Stimulated activated naive B cell treated with anti-CD40 and anti-IgM and Interleukin-4, amounts not matched to agents 10 μg/mL and 1 μg/mL and 100 μg/mL, for 72 hours (primary cell): ENCODE measurements around the gene NFKBIL1.

Experiments
- ATAC-seq, 2 donors: fragments of 150-1000 bp; cut with Tn5 transposase; replicated peaks; 2 replicates each; pipeline ENCODE4 v1.10.0; 2021; ENCODE audit warnings: moderate library complexity in 1 of 2
- DNase-seq: peaks from one replicate; pipeline ENCODE4 v3.0.0; 2021
- H3K27ac Mint-ChIP-seq: one replicate; pipeline ENCODE4 v1.8.0; 2022; ENCODE audit warnings: mild to moderate bottlenecking, mixed read lengths
- H3K27me3 Mint-ChIP-seq, 2 donors: one replicate each; pipeline ENCODE4 v1.8.0; 2022; ENCODE audit warnings: mixed read lengths in 2 of 2
- H3K36me3 Mint-ChIP-seq, 2 donors: one replicate each; pipeline ENCODE4 v1.8.0; 2022; ENCODE audit warnings: mixed read lengths in 2 of 2, mild to moderate bottlenecking in 1 of 2
- H3K4me1 Mint-ChIP-seq, 2 donors: one replicate each; pipeline ENCODE4 v1.8.0; 2022; ENCODE audit warnings: mixed read lengths in 2 of 2, mild to moderate bottlenecking in 1 of 2
- H3K4me3 Mint-ChIP-seq, 2 donors: one replicate each; pipeline ENCODE4 v1.8.0; 2022; ENCODE audit warnings: mild to moderate bottlenecking in 2 of 2, mixed read lengths in 2 of 2, moderate library complexity in 1 of 2
- H3K9me3 Mint-ChIP-seq, 2 donors: one replicate each; pipeline ENCODE4 v1.8.0; 2022; ENCODE audit warnings: mixed read lengths in 2 of 2, mild to moderate bottlenecking in 1 of 2

NFKBIL1 gene

GRCh38 chr6:31578184-31579118, 31.0 kb downstream of the NFKBIL1 start:
- peaks cover 66 to 95% of the 10 kb centered on the region in 2 donors for H3K4me1 Mint-ChIP-seq
- no peaks in the 10 kb centered on the region for H3K9me3 Mint-ChIP-seq
- H3K27ac Mint-ChIP-seq = peak overlapping the region; percentile 49
- ATAC-seq = no peak
- DNase-seq = no peak
- peak overlapping the region; percentile 41 to 68 for H3K4me3 Mint-ChIP-seq
- H3K27me3 Mint-ChIP-seq = no peaks in the 10 kb centered on the region
- peaks cover 38 to 50% of the 10 kb centered on the region in 2 donors for H3K36me3 Mint-ChIP-seq

GRCh38 chr6:31579119-31579505, 31.7 kb downstream of the NFKBIL1 start:
- Mint-ChIP-seq H3K27me3 (no peaks in the 10 kb centered on the region), H3K9me3 (no peaks in the 10 kb centered on the region), H3K4me1 (peaks cover 59 to 88% of the 10 kb centered on the region in 2 donors), H3K27ac (peak overlapping the region; percentile 25), H3K4me3 (peak overlapping the region in 1 of 2 donors; percentile 68), H3K36me3 (peaks cover 34 to 43% of the 10 kb centered on the region in 2 donors)
- DNase-seq (no peak), ATAC-seq (no peak)

- Mint-ChIP-seq H3K27ac (peak overlapping the region; percentile 15), H3K4me3 (peak overlapping the region; percentile 94 to 99), H3K9me3 (no peaks in the 10 kb centered on the region), H3K36me3 (peaks cover 34 to 40% of the 10 kb centered on the region in 2 donors), H3K4me1 (peaks cover 54 to 82% of the 10 kb centered on the region in 2 donors), H3K27me3 (no peaks in the 10 kb centered on the region)
- no peak for ATAC-seq
- DNase-seq = no peak
These were observed 32.4 kb downstream of the NFKBIL1 start for GRCh38 chr6:31579546-31580437.

GRCh38 chr6:31580438-31580740, 33.0 kb downstream of the NFKBIL1 start:
- H3K9me3 Mint-ChIP-seq = no peaks in the 10 kb centered on the region
- peak overlapping the region; percentile 94 to 99 for H3K4me3 Mint-ChIP-seq
- ATAC-seq (no peak), DNase-seq (no peak)
- peaks cover 51 to 78% of the 10 kb centered on the region in 2 donors for H3K4me1 Mint-ChIP-seq
- peaks cover 34 to 38% of the 10 kb centered on the region in 2 donors for H3K36me3 Mint-ChIP-seq
- H3K27me3 Mint-ChIP-seq = no peaks in the 10 kb centered on the region
- peak overlapping the region; percentile 95 for H3K27ac Mint-ChIP-seq

- H3K9me3 Mint-ChIP-seq = no peaks in the 10 kb centered on the region
- H3K4me1 Mint-ChIP-seq = peaks cover 52 to 78% of the 10 kb centered on the region in 2 donors
- DNase-seq (peak; percentile 82), ATAC-seq (peak; percentile 87 to 91)
- peak overlapping the region; percentile 94 to 99 for H3K4me3 Mint-ChIP-seq
- H3K36me3 Mint-ChIP-seq = peaks cover 29 to 33% of the 10 kb centered on the region in 2 donors
- no peaks in the 10 kb centered on the region for H3K27me3 Mint-ChIP-seq
- H3K27ac Mint-ChIP-seq = peak overlapping the region; percentile 95
These were observed 33.5 kb downstream of the NFKBIL1 start for GRCh38 chr6:31580807-31581433.

- DNase-seq (no peak), ATAC-seq (peak; percentile 2 to 6)
- H3K4me1 Mint-ChIP-seq = peaks cover 53 to 78% of the 10 kb centered on the region in 2 donors
- H3K4me3 Mint-ChIP-seq = peak overlapping the region; percentile 94 to 99
- no peaks in the 10 kb centered on the region for H3K9me3 Mint-ChIP-seq
- H3K27me3 Mint-ChIP-seq = no peaks in the 10 kb centered on the region
- peaks cover 22 to 26% of the 10 kb centered on the region in 2 donors for H3K36me3 Mint-ChIP-seq
- H3K27ac Mint-ChIP-seq = peak overlapping the region; percentile 95
These were observed 34.2 kb downstream of the NFKBIL1 start for GRCh38 chr6:31581434-31582229.

- Mint-ChIP-seq H3K36me3 (peaks cover 18 to 20% of the 10 kb centered on the region in 2 donors), H3K9me3 (no peaks in the 10 kb centered on the region), H3K4me3 (peak within 1 kb of the TSS; percentile 94 to 99), H3K27me3 (no peaks in the 10 kb centered on the region), H3K27ac (peak within 1 kb of the TSS; percentile 95), H3K4me1 (peaks cover 53 to 78% of the 10 kb centered on the region in 2 donors)
- ATAC-seq (peak; percentile 10 to 15), DNase-seq (no peak)
These were observed 34.8 kb downstream of the NFKBIL1 start, which contains the start of gene LTB for GRCh38 chr6:31582230-31582643. Gene LTB, minus strand, starts transcription at chr6:31582424. Its CDS starts 7 bp downstream, at chr6:31582417.

- Mint-ChIP-seq H3K9me3 (no peaks in the 10 kb centered on the region), H3K36me3 (peaks cover 5 to 8% of the 10 kb centered on the region in 2 donors), H3K27ac (peak overlapping the region; percentile 94), H3K4me3 (no peak overlapping the region), H3K4me1 (peaks cover 50 to 74% of the 10 kb centered on the region in 2 donors), H3K27me3 (no peaks in the 10 kb centered on the region)
- DNase-seq (no peak), ATAC-seq (peak; percentile 5 to 32)
These were observed 38.1 kb downstream of the NFKBIL1 start for GRCh38 chr6:31585491-31585890.

- Mint-ChIP-seq H3K4me3 (peak within 1 kb of the TSS; percentile 78 to 79), H3K36me3 (peaks cover 3 to 6% of the 10 kb centered on the region in 2 donors), H3K4me1 (peaks cover 50 to 69% of the 10 kb centered on the region in 2 donors), H3K9me3 (no peaks in the 10 kb centered on the region), H3K27me3 (no peaks in the 10 kb centered on the region), H3K27ac (peak within 1 kb of the TSS; percentile 94)
- ATAC-seq (no peak), DNase-seq (no peak)
These were observed 38.6 kb downstream of the NFKBIL1 start, which contains the start of gene LST1 for GRCh38 chr6:31586008-31586407. Gene LST1, plus strand, starts transcription at chr6:31586277. Its CDS starts 1,023 bp downstream, at chr6:31587300.

- Mint-ChIP-seq H3K9me3 (no peaks in the 10 kb centered on the region), H3K4me3 (peak overlapping the region; percentile 78 to 79), H3K27me3 (no peaks in the 10 kb centered on the region), H3K4me1 (peaks cover 48 to 62% of the 10 kb centered on the region in 2 donors), H3K27ac (peak overlapping the region; percentile 94), H3K36me3 (peaks cover 0 to 2% of the 10 kb centered on the region in 2 donors)
- DNase-seq (no peak), ATAC-seq (peak; percentile 43 to 45)
These were observed 39.3 kb downstream of the NFKBIL1 start for GRCh38 chr6:31586599-31587281.

GRCh38 chr6:31587791-31588777, 40.7 kb downstream of the NFKBIL1 start:
- peak overlapping the region; percentile 78 to 79 for H3K4me3 Mint-ChIP-seq
- ATAC-seq (peak; percentile 6 to 11), DNase-seq (no peak)

More at GRCh38 chr6:31587791-31588777, 40.7 kb downstream of the NFKBIL1 start:
- H3K27me3 Mint-ChIP-seq = no peaks in the 10 kb centered on the region
- no peaks in the 10 kb centered on the region for H3K9me3 Mint-ChIP-seq
- peaks cover 42 to 61% of the 10 kb centered on the region in 2 donors for H3K4me1 Mint-ChIP-seq
- peaks cover 0 to 2% of the 10 kb centered on the region in 2 donors for H3K36me3 Mint-ChIP-seq
- peak overlapping the region; percentile 90 for H3K27ac Mint-ChIP-seq
